NCI-H69 (cell line): ENCODE data around the gene CSF3R.

ENCODE experiments used
- DNase-seq: peaks from one replicate; lab custom pipeline; 2025; lab: John Stamatoyannopoulos, UW

The CSF3R gene

DNA sequence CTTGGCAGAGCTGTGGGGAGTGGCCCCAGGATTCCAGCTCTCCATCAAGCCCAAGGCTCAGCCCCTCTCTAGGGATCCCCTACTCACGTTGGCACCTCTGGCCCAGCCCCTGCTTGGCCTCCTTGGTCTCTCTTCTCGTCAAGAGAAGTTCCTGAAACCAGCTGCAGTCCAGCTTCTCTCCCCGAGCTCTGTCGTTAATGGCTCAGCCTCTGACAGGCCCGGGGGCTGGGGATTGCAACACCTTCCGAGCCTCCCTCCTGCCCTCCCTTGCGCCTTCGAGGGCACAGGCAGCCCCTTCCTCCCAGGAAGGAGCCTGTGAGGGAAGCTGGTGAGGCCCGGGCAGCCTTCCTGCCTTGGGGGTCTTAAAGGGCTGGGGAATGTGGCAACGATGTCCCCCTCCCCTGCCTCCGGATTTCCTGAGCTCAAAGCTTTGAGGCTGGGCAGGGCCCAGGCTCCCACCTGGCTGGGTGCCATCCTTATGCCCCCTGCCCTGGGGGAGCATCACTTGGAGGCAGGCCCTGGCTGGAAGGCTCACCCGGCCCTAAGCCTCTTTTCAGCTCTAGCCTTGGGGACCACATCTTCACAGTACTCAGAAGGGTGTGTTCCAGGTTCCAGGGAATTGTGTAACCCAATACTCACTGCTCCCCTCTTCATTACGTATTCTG lies at the start of gene CSF3R:
TSS of gene CSF3R (minus strand) at position 190 of the 665 bp plus-strand sequence. CDS start 3,417 bp downstream, outside the sequence.
- DNase-seq = no peak

DNA sequence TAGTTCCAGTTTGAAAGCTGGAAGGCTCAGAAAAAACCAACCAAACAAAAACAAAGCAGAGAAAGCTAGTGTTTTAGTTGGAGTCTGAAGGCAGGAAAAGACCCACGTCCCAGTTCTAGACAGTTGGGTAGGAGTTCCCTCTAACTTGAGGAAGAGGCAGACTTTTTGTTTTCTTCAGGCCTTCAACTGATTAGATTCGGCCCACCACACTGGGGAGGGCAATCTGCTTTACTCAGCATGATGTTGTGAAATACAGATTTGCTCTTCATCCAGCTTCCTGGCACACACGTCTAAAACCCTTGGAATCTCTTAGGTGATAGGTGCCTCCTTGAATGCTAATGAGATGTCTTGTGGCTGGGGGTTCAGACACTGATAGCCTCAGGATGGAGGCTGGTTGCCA lies 49.1 kb upstream of the CSF3R start:
- no peak for DNase-seq

DNA sequence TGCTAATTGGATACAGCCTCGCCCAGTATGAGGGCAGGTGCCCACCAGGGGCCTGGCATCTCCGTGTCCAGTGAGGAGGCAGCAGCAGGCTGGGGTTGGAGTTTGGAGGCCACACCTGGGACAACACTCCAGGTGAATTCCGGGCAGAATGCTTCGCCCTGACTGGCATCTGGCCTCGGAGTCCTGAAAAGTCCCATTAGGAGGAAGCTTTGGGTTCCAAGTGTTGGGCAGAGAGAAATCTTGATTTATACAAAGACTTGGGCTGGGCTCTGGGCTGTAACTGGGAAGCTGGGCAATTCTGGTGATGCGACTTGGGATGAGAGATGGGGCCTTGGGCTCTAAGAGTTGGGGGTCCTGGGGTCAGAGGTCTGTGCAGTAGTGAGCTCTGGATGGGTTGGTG lies 48.1 kb upstream of the CSF3R start:
- no peak for DNase-seq

DNA sequence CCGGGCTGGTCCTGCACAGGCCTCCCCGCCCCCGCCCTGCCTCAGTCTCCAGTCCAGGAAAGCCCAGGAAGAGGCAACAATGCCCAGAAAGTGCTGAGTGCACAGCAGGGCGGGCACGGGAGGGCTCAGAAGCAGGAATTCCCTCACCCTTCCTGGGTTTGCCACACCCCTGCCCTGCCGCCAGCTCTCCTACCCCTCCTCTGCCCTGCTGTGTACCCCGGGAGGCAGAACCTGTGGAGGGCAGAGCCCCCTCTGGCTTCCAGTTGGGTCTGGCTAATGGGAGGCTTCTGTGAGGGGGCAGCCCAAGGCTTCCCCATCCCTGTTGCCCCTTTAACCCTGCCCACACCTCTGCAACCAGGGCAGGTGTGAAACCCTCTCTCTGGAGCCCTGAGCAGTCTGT lies 47.5 kb upstream of the CSF3R start:
- no peak for DNase-seq

DNA sequence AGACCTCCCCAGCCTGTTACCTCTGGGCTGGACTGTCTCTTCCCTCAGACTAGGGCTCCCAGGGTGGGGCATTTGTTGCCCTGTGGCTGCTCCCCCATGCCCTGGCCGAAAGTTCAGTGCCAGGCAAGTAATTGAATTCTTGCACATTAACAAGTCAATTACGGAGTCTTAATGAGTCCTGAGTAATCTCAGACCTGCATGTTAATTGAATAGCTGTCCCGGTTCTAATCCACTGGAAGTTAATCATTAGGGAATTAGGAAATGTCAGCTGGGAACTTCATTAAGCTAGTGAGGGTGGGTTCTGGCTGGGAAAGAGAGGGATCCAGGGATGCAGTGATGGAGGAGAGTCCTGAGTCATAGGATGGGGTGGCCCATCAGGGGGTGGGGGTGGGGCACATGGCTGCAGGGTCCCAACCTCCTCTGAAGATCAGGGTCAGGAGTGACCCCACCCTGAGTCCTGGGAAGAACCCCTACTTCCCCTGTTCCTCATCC lies 47.1 kb upstream of the CSF3R start:
- no peak for DNase-seq

DNA sequence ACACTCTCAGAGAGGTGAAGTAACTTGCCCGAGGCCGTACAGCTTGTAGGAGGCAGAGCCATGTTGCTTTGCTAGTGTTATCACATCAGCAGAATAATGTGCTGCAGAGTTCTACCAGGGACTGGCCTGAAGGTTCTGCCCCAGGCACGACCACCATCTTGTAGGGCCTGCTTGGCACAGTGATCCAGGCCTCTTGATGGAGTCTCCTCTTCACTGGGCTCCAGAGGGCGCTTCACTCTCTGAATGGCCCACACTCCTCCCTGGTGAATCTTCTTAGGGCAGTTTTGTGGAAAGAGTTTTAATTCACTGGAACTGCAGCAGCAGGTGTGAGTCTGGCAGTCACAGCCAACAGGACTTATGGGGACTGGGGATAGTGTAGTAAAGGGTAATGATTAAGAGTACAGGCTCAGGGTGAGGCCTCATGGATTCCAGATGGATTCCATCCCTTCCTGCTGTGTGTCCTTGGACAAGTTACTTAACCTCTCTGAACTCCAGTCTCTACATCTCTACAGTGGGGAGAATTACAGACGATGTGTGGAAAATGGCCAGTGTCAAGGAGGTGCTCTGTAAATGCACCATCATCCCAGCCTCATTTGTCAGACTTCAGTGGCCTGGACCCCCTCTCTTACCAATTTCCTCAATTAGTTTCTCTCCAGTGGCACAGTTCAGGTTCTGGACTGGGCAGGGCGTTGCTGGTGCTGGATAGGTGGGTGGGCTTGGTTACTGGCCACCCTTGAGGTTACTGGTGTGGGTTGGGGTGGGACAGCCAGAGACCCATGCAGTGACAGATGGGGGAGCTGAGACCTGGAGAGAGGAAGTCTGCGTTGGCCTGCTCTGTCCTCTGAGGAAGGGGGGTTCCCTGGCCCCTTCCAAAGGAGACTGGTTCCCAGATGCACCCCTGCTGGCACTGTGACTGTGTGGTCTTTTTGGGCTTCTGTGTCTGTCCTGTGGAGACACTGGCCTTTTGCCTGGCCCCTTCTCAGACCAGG lies 45.9 kb upstream of the CSF3R start:
- peak; percentile 25 for DNase-seq

DNA sequence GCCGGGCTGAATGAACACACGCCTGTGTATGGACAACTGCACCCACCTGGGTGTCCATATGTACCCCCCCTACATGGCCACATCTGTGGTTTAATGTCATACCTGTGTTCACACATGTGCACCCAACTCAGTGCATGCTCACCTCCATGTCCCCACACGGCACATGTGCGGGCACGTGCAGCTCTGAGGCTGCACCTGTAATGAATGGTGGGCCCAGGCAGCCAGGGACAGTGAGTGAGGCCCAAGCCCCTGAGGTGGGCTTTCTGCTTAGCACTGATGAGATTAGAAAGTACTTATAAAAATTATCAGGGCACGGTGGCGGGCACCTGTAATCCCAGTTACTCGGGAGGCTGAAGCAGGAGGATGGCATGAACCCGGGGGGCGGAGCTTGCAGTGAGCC lies 42.5 kb upstream of the CSF3R start:
- no peak for DNase-seq

DNA sequence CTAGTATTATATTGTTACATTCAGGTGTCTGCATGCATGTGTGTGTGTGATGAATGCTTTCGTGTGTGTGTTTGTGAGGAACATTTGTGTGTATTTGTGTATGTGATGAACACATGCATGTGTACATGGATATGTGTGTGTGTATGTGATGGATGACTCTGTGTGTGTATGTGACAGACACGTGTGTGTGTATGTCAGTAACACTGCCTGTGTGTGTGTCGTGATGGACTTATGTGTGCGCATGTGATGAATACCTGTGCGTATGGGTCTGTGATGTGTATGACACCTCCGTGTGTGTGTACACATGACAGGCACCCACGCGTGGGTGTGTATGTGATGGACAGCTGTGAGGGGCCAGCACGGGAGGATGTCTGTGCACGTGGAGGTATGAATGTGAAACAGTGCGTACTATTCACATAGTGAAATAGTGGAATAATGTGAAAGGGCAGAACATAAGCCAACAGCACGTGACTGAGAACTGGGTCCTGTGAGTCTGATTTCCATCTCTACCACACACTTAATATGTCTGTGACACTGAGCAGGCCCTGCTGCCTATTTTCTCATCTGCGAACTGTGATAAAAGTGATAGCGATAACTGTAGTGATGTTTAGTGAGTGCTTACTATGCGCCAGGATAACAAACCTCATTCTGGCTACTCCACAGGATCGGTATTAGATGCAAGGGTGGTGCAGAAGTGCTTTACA lies 41.8 kb upstream of the CSF3R start:
- no peak for DNase-seq

DNA sequence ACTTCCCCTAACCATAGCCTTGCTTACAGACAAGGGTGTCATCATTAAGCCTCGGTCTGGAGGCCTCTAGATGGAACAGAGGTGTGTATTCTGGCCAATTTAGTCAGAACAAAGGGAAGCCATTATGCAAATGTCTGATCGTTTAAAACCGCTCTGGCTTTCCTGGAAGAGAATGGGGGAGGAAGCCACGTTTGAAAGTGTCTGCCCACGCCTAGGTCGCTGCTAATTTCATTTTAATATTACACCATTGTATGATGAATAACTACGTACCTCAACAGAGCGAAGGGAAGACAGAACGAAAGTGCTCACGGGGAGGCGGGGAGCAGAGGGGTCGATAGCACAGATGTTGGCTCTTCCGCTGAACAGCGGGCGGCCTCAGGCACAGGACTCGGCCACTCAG lies 41.1 kb upstream of the CSF3R start:
- peak; percentile 74 for DNase-seq

DNA sequence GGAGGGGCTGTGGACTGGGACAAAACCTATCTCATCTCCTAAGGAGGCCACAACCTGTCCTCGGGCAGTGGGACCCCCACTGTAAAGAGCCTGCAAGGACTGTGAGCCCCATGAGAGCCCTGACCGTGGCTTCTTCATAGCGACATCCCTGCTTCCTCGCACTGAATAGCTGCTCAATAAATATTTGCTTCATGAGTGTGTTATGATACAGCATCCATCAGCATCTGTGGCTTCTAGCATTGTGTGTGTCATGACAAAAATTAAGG lies 40.5 kb upstream of the CSF3R start:
- no peak for DNase-seq

DNA sequence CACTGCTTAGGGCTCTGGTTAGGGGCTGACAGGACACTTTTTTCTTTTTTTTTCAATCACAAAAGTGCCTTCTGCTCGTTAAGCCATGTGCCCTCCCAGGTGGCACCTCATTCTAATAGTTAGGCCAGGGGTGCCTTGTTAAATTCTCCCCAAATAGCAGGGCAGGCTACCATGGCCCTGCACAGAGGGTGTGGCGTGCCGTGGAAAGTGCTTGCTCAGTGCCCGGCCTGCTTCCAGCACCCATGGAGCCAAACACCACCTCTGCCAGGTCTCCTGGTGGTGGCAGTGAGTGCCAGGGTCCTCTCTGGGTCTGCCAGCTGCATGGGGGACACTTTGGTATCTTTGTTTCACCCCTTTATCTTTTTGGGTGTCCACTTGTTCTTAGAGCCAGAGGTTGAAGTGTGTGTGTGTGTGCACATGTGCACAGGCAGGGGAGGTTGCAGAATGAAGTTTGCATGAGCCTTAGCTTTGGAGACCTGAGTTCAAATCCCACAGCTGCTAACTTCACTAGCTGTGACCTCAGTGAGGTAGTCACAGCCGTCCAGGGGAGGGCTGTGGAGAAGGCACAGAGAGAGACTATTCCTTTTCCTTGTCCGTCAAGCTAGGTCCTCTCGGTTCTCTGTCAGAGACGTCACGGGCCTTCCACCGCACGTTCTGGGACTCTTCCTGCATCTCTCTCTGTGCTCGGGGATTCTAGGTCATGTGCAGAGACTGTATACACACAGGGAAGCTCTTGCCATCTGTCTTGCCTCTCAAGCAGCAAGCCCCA lies 39.9 kb upstream of the CSF3R start:
- no peak for DNase-seq

DNA sequence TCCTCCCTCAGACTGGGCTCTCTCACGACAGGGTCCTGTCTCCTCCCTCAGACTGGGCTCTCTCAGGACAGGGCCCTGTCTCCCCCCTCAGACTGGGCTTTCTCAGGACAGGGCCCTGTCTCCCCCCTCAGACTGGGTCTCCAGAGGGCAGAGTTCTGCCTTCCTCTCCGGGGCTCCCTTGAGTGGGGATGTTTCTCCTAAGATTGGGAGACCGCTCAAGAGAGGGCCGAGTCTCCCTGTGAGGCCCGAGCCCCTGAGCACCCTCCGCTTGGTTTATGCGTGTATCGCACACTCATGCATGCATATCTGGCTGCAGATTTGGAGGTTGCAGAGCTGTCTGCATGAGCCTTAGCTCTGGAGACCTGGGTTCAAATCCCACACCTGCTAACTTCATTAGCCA lies 39.3 kb upstream of the CSF3R start:
- DNase-seq = no peak

DNA sequence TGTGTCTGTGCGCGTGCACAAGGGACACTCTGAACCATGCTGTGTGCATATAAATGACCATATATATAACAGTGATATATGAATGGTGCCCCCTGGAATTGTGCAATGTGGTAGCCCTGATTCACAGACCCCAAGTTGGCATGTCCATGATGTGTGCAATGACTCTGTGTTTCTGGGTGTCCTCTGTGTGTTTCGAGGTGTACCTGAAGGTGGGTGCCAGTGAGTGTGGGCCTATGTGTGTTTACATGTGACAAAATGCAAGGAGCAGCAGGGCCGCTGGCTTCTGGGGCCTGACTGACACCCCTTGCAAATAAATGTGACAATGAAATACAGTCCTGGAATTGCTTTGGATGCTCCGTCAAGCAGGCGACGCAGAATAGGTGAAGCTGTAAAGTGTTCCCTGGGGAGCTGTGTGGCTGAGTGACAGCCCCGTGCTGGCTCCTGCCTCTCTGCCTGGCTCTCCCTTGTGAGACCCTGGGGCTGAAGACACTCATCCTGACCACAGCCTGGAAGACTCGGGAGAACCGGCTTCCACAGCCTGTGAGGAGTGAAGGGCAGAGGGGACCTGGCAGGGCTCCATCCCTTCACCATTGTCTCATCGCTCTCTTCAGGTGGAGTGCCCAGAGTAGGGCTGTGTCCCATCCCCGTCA lies 38.2 kb upstream of the CSF3R start:
- DNase-seq = peak; percentile 30

DNA sequence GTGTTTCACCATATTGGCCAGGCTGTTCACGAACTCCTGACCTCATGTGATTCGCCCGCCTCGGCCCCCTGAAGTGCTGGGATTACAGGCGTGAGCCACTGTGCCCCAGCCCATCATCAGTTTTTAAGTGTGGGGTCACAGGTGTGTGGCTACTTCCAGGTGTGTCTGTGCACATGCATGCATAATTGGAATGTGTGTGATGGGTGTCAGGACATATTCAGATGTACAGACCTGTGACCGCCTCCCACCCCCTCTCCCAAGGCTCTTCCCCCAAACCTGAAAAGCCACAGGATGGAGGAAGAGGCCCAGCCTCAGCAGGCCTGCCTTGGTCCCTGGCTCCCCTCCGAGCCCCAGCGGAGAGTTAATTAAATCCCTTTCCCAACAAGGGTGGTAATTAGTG lies 37.3 kb upstream of the CSF3R start:
- DNase-seq = peak; percentile 89

DNA sequence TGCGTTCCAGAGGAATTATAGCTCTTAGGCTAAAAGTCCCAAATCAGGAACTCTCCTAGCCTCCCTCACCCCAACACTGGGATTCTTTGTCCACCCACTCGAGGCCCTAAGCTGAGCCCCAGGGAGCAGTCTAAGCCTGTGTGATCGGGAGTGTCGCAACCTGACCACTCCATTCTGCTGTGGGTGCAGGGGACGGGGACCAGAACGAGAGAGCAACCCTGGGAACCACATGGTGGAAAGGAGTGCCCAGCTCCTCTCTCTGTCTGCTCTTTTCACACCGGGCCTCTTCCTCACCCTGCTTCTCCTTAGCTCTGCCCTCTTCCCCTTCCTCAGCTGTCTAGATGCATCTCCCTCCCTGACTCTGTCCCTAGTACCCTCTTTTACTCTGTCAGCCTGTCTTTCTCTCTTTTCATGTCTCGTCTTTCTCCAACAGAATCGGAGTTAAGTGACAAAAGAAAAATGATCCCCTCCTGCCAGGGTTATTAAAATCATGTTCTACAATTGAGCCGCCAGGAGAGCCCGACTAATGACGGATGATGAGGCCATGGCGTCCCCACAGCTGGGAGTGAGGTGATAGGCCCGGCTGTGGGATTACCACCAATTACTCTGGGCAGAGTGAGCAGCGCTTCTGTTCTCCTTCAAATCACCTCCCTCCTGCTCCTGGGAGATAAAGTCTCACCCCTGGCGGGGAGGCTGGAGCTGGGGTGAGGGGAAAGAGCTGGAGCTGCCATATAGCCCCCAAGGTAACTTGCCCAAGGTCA lies 34.5 kb upstream of the CSF3R start:
- DNase-seq = peak; percentile 59

DNA sequence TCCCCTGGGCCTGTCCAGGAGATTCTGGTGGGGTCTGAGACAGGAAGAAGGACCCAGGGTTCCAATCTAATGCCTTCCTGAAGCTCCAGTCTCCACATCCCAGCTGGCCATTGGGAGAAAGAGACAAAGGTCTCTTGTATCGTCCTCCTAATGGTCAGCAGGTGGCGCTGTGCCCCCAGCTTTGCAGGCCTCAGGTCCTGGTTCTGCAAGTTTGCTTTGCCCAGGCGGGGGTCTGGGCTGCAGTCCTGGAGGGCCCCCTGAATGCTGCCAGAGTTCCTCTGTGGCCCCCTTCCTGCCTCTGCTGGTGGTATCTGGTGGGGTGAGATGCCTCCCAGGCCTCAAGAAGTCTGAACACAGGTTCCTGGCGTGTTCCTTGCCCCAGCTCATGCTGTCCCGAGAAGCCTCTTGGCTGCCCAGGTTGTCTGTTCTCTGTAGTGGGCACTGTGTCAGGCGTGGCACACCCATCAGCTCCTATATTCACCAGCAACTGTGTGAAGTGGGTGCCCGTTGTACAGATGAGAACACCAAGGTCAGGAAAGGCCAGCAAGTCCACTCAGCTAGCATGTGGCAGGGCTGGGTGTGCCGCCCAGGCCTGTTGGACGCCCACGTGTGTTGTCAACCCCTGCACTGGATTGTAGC lies 33.8 kb upstream of the CSF3R start:
- DNase-seq = peak; percentile 68

DNA sequence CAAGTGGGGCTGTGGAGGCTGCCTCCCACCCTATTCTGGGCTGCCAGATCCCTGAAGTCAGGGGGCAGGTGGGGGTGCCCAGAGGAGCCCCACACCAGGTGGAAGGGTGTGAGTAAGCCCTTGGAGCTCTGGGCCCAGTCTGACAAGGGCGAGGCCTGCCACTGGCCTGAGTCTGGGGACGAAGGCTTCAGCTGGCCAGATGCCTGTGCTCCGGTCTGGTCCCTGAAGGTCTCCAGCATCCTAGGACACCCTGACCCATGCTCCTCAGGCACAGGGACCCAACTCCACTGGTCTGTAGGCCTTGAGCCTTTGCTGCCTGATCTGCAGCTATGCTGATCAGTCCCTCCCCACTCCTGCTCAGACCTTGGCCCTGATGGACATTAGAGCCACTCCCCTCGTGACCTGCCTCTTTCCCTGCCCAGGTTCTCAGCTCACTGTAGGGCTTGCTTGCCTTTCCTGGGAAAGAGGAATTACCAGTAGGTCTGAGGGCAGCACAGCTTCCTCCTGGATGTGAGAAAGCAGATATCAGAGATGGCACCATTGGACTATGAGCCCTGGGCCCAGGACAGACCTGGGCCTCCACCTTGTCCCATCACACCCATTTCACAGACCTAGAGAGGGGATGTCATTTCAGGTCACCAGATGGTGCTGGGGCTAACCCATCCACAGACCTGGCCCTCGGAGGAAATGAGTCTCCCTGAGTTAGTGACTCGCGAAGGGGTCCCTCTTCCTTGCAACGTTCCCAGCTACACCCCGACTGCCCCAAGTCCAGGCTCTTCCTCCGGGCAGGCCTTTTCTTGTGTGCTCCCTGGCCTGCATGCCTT lies 32.8 kb upstream of the CSF3R start:
- no peak for DNase-seq

DNA sequence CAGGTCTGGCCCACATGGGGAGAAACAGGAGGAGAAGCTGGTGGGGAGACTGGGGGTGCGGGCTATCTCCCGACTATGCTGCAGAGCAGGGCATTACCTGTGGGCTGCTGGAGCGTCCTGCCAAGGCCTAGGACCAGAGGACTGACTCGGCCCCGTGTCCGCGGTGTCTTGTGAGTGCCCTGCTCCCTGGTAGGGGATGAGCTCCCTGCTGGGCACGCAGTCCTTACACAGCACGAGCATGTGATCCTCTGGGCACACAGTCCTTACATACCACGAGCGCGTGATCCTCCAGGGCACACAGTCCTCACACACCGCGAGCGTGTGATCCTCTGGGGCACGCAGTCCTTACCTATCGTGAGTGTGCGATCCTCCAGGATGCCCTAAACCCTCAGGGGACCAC lies 31.8 kb upstream of the CSF3R start:
- DNase-seq = no peak
